ENCODE measurements around the gene GID4.

GID4 gene

GRCh38 chr17:18009609-18010420, 29.4 kb upstream of the GID4 start:
- Histone ChIP-seq H3K18ac (ENCODE audit: low read length) (no peak overlapping the region), H3K4me1 (ENCODE audit: control insufficient read depth in 2 of 2, insufficient read depth in 1 of 2, low read depth in 1 of 2, low read length in 2 of 2) (peaks cover 0 to 4% of the 10 kb centered on the region in 2 donors), H3K79me1 (ENCODE audit: low read depth, low read length) (no peaks in the 10 kb centered on the region), H2BK5ac (ENCODE audit: low read length) (no peak overlapping the region), H3K4me3 (ENCODE audit: low read length in 2 of 2) (no peak overlapping the region), H4K91ac (ENCODE audit: low read depth, low read length, poor library complexity) (no peak overlapping the region), H2BK120ac (ENCODE audit: low read depth, low read length) (no peak overlapping the region), H3K4ac (ENCODE audit: low read length) (no peak overlapping the region), H3K9me3 (replicated peaks in 1 of 2; ENCODE audit: control insufficient read depth in 2 of 2, insufficient read depth in 1 of 2, low read depth in 1 of 2, low read length in 2 of 2) (peaks cover 0 to 3% of the 10 kb centered on the region in 2 donors), H2AFZ (ENCODE audit: low read length) (no peak overlapping the region), H3K4me2 (ENCODE audit: insufficient read depth, low read length, poor library complexity, severe bottlenecking) (no peak overlapping the region), H3K27ac (replicated peaks; ENCODE audit: low read length) (no peak overlapping the region), H3K27me3 (ENCODE audit: control insufficient read depth in 3 of 3, insufficient read depth in 3 of 3, low read depth in 1 of 3, low read length in 3 of 3) (no peaks in the 10 kb centered on the region), H3K14ac (ENCODE audit: low read length) (no peak overlapping the region), H4K8ac (ENCODE audit: low read depth, low read length) (no peak overlapping the region), H2BK12ac (ENCODE audit: low read length) (no peak overlapping the region), H2BK15ac (ENCODE audit: low read length) (no peak overlapping the region), H3K23ac (ENCODE audit: low read depth, low read length, poor library complexity) (peak overlapping the region; percentile 49), H3K9ac (ENCODE audit: low read depth, low read length, poor library complexity) (no peak overlapping the region), H2AK5ac (ENCODE audit: low read depth, low read length) (no peak overlapping the region), H3K36me3 (replicated peaks in 1 of 2; ENCODE audit: control insufficient read depth in 2 of 2, insufficient read depth in 2 of 2, low read length in 2 of 2) (peaks cover 0 to 5% of the 10 kb centered on the region in 2 donors)
- DNase-seq (ENCODE audit: low spot score), result no peak
- no CpG with 5 or more reads among the region's 8 CpGs for WGBS, 2 donors (ENCODE audit: extremely low coverage in 2 of 2, insufficient read length in 2 of 2, insufficient replicate concordance in 1 of 2)

GRCh38 chr17:18011286-18011685, 27.9 kb upstream of the GID4 start:
- Histone ChIP-seq H3K79me1 (ENCODE audit: low read depth, low read length) (no peaks in the 10 kb centered on the region), H4K8ac (ENCODE audit: low read depth, low read length) (no peak overlapping the region), H3K14ac (ENCODE audit: low read length) (no peak overlapping the region), H3K18ac (ENCODE audit: low read length) (peak overlapping the region; percentile 20), H3K9me3 (replicated peaks in 1 of 2; ENCODE audit: control insufficient read depth in 2 of 2, insufficient read depth in 1 of 2, low read depth in 1 of 2, low read length in 2 of 2) (peaks cover 0 to 3% of the 10 kb centered on the region in 2 donors), H2AFZ (ENCODE audit: low read length) (no peak overlapping the region), H3K4me1 (ENCODE audit: control insufficient read depth in 2 of 2, insufficient read depth in 1 of 2, low read depth in 1 of 2, low read length in 2 of 2) (peaks cover 0 to 9% of the 10 kb centered on the region in 2 donors), H3K4me2 (ENCODE audit: insufficient read depth, low read length, poor library complexity, severe bottlenecking) (no peak overlapping the region), H3K4me3 (ENCODE audit: low read length in 2 of 2) (peak overlapping the region in 1 of 2 donors; percentile 22), H3K27me3 (ENCODE audit: control insufficient read depth in 3 of 3, insufficient read depth in 3 of 3, low read depth in 1 of 3, low read length in 3 of 3) (no peaks in the 10 kb centered on the region), H3K27ac (replicated peaks; ENCODE audit: low read length) (no peak overlapping the region), H3K23ac (ENCODE audit: low read depth, low read length, poor library complexity) (no peak overlapping the region), H2BK12ac (ENCODE audit: low read length) (no peak overlapping the region), H2BK15ac (ENCODE audit: low read length) (no peak overlapping the region), H3K9ac (ENCODE audit: low read depth, low read length, poor library complexity) (no peak overlapping the region), H2BK120ac (ENCODE audit: low read depth, low read length) (no peak overlapping the region), H3K36me3 (replicated peaks in 1 of 2; ENCODE audit: control insufficient read depth in 2 of 2, insufficient read depth in 2 of 2, low read length in 2 of 2) (peaks cover 5 to 10% of the 10 kb centered on the region in 2 donors), H2AK5ac (ENCODE audit: low read depth, low read length) (no peak overlapping the region), H3K4ac (ENCODE audit: low read length) (no peak overlapping the region), H2BK5ac (ENCODE audit: low read length) (no peak overlapping the region), H4K91ac (ENCODE audit: low read depth, low read length, poor library complexity) (no peak overlapping the region)
- no CpG with 5 or more reads among the region's 5 CpGs for WGBS, 2 donors (ENCODE audit: extremely low coverage in 2 of 2, insufficient read length in 2 of 2, insufficient replicate concordance in 1 of 2)
- no peak for DNase-seq (ENCODE audit: low spot score)

GRCh38 chr17:18014006-18014405, 25.2 kb upstream of the GID4 start:
- no peak for DNase-seq (ENCODE audit: low spot score)
- Histone ChIP-seq H3K4me3 (ENCODE audit: low read length in 2 of 2) (no peak overlapping the region), H3K4ac (ENCODE audit: low read length) (no peak overlapping the region), H3K27me3 (ENCODE audit: control insufficient read depth in 3 of 3, insufficient read depth in 3 of 3, low read depth in 1 of 3, low read length in 3 of 3) (no peaks in the 10 kb centered on the region), H3K79me1 (ENCODE audit: low read depth, low read length) (no peaks in the 10 kb centered on the region), H3K14ac (ENCODE audit: low read length) (no peak overlapping the region), H3K27ac (replicated peaks; ENCODE audit: low read length) (no peak overlapping the region), H3K4me1 (ENCODE audit: control insufficient read depth in 2 of 2, insufficient read depth in 1 of 2, low read depth in 1 of 2, low read length in 2 of 2) (peaks cover 0 to 8% of the 10 kb centered on the region in 2 donors), H3K23ac (ENCODE audit: low read depth, low read length, poor library complexity) (no peak overlapping the region), H2BK5ac (ENCODE audit: low read length) (no peak overlapping the region), H3K36me3 (replicated peaks in 1 of 2; ENCODE audit: control insufficient read depth in 2 of 2, insufficient read depth in 2 of 2, low read length in 2 of 2) (peaks cover 5 to 10% of the 10 kb centered on the region in 2 donors), H2BK120ac (ENCODE audit: low read depth, low read length) (no peak overlapping the region), H4K91ac (ENCODE audit: low read depth, low read length, poor library complexity) (no peak overlapping the region), H2BK12ac (ENCODE audit: low read length) (no peak overlapping the region), H2BK15ac (ENCODE audit: low read length) (no peak overlapping the region), H3K4me2 (ENCODE audit: insufficient read depth, low read length, poor library complexity, severe bottlenecking) (no peak overlapping the region), H3K18ac (ENCODE audit: low read length) (no peak overlapping the region), H3K9ac (ENCODE audit: low read depth, low read length, poor library complexity) (no peak overlapping the region), H3K9me3 (replicated peaks in 1 of 2; ENCODE audit: control insufficient read depth in 2 of 2, insufficient read depth in 1 of 2, low read depth in 1 of 2, low read length in 2 of 2) (peaks cover 2 to 3% of the 10 kb centered on the region in 2 donors), H4K8ac (ENCODE audit: low read depth, low read length) (no peak overlapping the region), H2AFZ (ENCODE audit: low read length) (no peak overlapping the region), H2AK5ac (ENCODE audit: low read depth, low read length) (no peak overlapping the region)
- no CpG with 5 or more reads among the region's 6 CpGs for WGBS, 2 donors (ENCODE audit: extremely low coverage in 2 of 2, insufficient read length in 2 of 2, insufficient replicate concordance in 1 of 2)

- Histone ChIP-seq H3K9ac (ENCODE audit: low read depth, low read length, poor library complexity) (peak overlapping the region; percentile 27), H3K23ac (ENCODE audit: low read depth, low read length, poor library complexity) (no peak overlapping the region), H3K18ac (ENCODE audit: low read length) (no peak overlapping the region), H4K91ac (ENCODE audit: low read depth, low read length, poor library complexity) (no peak overlapping the region), H3K9me3 (replicated peaks in 1 of 2; ENCODE audit: control insufficient read depth in 2 of 2, insufficient read depth in 1 of 2, low read depth in 1 of 2, low read length in 2 of 2) (peaks cover 0 to 2% of the 10 kb centered on the region in 2 donors), H3K4me1 (ENCODE audit: control insufficient read depth in 2 of 2, insufficient read depth in 1 of 2, low read depth in 1 of 2, low read length in 2 of 2) (peaks cover 0 to 8% of the 10 kb centered on the region in 2 donors), H3K36me3 (replicated peaks in 1 of 2; ENCODE audit: control insufficient read depth in 2 of 2, insufficient read depth in 2 of 2, low read length in 2 of 2) (peaks cover 5 to 10% of the 10 kb centered on the region in 2 donors), H2BK12ac (ENCODE audit: low read length) (no peak overlapping the region), H3K4me3 (ENCODE audit: low read length in 2 of 2) (peak overlapping the region in 1 of 2 donors; percentile 39), H3K14ac (ENCODE audit: low read length) (no peak overlapping the region), H3K27ac (replicated peaks; ENCODE audit: low read length) (no peak overlapping the region), H2AK5ac (ENCODE audit: low read depth, low read length) (no peak overlapping the region), H4K8ac (ENCODE audit: low read depth, low read length) (no peak overlapping the region), H3K4me2 (ENCODE audit: insufficient read depth, low read length, poor library complexity, severe bottlenecking) (no peak overlapping the region), H2AFZ (ENCODE audit: low read length) (no peak overlapping the region), H3K79me1 (ENCODE audit: low read depth, low read length) (no peaks in the 10 kb centered on the region), H2BK5ac (ENCODE audit: low read length) (no peak overlapping the region), H3K4ac (ENCODE audit: low read length) (no peak overlapping the region), H2BK120ac (ENCODE audit: low read depth, low read length) (no peak overlapping the region), H3K27me3 (ENCODE audit: control insufficient read depth in 3 of 3, insufficient read depth in 3 of 3, low read depth in 1 of 3, low read length in 3 of 3) (no peaks in the 10 kb centered on the region), H2BK15ac (ENCODE audit: low read length) (no peak overlapping the region)
- no peak for DNase-seq (ENCODE audit: low spot score)
- no CpG with 5 or more reads among the region's 5 CpGs for WGBS, 2 donors (ENCODE audit: extremely low coverage in 2 of 2, insufficient read length in 2 of 2, insufficient replicate concordance in 1 of 2)
Observed at GRCh38 chr17:18015593-18015992, 23.6 kb upstream of the GID4 start.
